Cardiac septum (tissue), 1 donor: ENCODE results near the gene STK17A. TPM values are rescaled to one million over a fixed set of nuclear protein-coding genes. Genes with fewer than 3 reads are reported as not detected.
"Not testable (repeated sequence)": the region's sequence is repeated elsewhere in the genome, so short reads cannot be mapped to it uniquely, and the experiment has no call there.

Experiments used
- DNase-seq: peaks from one replicate; pipeline ENCODE4 v3.0.0-alpha.2; 2020; ENCODE audit warnings: low spot score
- intact Hi-C: fragments of 100-400 bp; cut with DNase I; formaldehyde crosslinking; loops from one replicate; pipeline ENCODE4 v1.14.0; 2022
- total RNA-seq: library from RNA; stranded (reverse); fragmentation: NEBNext Ultra II Directional; extraction: Animal tissue kit (Norgen Biotek cat#: 25700); gene quantifications from one replicate; pipeline ENCODE4 v1.2.1, GENCODE V29; 2021
- donor health status: DM: no; HTN: no; CAD: no.

The STK17A gene
- total RNA-seq, 1 donor from 2014 or later = 40.3 TPM

- no peak for DNase-seq
- intact Hi-C loops = no loop called here
Observed at GRCh38 chr7:43591558-43592180, 8.8 kb downstream of the STK17A start.

GRCh38 chr7:43592326-43592725 lies 9.4 kb downstream of the STK17A start:
- intact Hi-C loops = no loop called here
- no peak for DNase-seq

- intact Hi-C loops = no loop called here
- no peak for DNase-seq
Observed at GRCh38 chr7:43593010-43593409, 10.1 kb downstream of the STK17A start.

- intact Hi-C loops = no loop called here
- no peak for DNase-seq
Observed at GRCh38 chr7:43594020-43594419, 11.1 kb downstream of the STK17A start.

- intact Hi-C loops, DNase-seq: not testable (repeated sequence)
Observed at GRCh38 chr7:43596426-43596825, 13.5 kb downstream of the STK17A start.

GRCh38 chr7:43600056-43600455 lies 17.1 kb downstream of the STK17A start:
- intact Hi-C loops = no loop called here
- DNase-seq = no peak

- no peak for DNase-seq
- intact Hi-C loops = no loop called here
Observed at GRCh38 chr7:43602256-43602655, 19.3 kb downstream of the STK17A start.

GRCh38 chr7:43604251-43604650 lies 21.3 kb downstream of the STK17A start:
- intact Hi-C loops = no loop called here
- DNase-seq = no peak

GRCh38 chr7:43609097-43609496 lies 26.2 kb downstream of the STK17A start:
- no peak for DNase-seq
- intact Hi-C loops = no loop called here

GRCh38 chr7:43612128-43612527 lies 29.2 kb downstream of the STK17A start:
- intact Hi-C loops = no loop called here
- DNase-seq = no peak

- intact Hi-C loops = no loop called here
- no peak for DNase-seq
Observed at GRCh38 chr7:43612599-43613589, 30.0 kb downstream of the STK17A start.

- DNase-seq = no peak
- intact Hi-C loops = no loop called here
Observed at GRCh38 chr7:43615558-43616145, 32.7 kb downstream of the STK17A start.

- intact Hi-C loops = no loop called here
- no peak for DNase-seq
Observed at GRCh38 chr7:43616977-43617376, 34.1 kb downstream of the STK17A start.

GRCh38 chr7:43618073-43618472 lies 35.2 kb downstream of the STK17A start:
- DNase-seq = no peak
- intact Hi-C loops = no loop called here

GRCh38 chr7:43619213-43620012 lies 36.5 kb downstream of the STK17A start:
- DNase-seq = no peak
- intact Hi-C loops = no loop called here

GRCh38 chr7:43621729-43622448 lies 39.0 kb downstream of the STK17A start:
- DNase-seq = no peak
- intact Hi-C loops = no loop called here

GRCh38 chr7:43624156-43624555 lies 41.2 kb downstream of the STK17A start:
- intact Hi-C loops = no loop called here
- DNase-seq = no peak

- intact Hi-C loops = no loop called here
- no peak for DNase-seq
Observed at GRCh38 chr7:43625453-43625852, 42.5 kb downstream of the STK17A start.

- no peak for DNase-seq
- intact Hi-C loops = no loop called here
Observed at GRCh38 chr7:43625980-43626379, 43.1 kb downstream of the STK17A start.
